HG02759 (cell line): Measurements from ENCODE around the gene KIF21B.

Experiments used
- ATAC-seq: cut with Tn5 transposase; IDR thresholded peaks from one replicate; pipeline ENCODE4 v1.9.1; 2021; ENCODE audit warnings: mild to moderate bottlenecking, moderate library complexity; ENCODE audit not compliant: unreplicated experiment

The KIF21B gene

DNA sequence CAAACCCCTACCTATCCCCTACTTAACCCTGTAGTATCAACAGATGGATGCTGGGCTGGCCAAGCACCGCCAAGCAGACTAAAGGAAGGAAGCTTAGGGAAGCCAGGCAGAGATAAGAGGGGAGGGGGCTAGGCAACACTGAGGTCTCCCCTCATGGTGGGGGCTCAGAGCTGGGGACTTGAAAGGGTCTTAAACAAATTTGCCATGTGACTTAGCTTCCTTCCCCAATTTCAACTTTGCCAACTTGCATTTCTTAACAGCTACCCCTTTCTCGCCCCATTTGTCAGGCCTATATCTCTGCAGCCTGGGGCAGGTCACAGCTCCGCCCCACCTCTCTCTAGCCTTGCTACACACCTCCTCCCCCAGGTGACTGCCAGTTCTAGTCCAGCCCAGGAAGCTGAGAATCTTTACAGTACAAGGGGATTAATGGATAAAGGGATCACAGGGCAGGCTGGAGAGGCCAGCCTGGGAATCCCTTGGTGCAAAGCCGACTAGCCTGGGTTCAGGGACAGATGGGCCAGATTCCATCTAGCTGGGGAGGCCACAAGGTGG is 3.4 kb downstream of the KIF21B start:
- no peak for ATAC-seq

GRCh38 chr1:201019321-201019977 is 4.1 kb downstream of the KIF21B start:
- peak; percentile 60 for ATAC-seq

GRCh38 chr1:201017828-201018163 is 5.7 kb downstream of the KIF21B start:
- ATAC-seq = no peak

DNA sequence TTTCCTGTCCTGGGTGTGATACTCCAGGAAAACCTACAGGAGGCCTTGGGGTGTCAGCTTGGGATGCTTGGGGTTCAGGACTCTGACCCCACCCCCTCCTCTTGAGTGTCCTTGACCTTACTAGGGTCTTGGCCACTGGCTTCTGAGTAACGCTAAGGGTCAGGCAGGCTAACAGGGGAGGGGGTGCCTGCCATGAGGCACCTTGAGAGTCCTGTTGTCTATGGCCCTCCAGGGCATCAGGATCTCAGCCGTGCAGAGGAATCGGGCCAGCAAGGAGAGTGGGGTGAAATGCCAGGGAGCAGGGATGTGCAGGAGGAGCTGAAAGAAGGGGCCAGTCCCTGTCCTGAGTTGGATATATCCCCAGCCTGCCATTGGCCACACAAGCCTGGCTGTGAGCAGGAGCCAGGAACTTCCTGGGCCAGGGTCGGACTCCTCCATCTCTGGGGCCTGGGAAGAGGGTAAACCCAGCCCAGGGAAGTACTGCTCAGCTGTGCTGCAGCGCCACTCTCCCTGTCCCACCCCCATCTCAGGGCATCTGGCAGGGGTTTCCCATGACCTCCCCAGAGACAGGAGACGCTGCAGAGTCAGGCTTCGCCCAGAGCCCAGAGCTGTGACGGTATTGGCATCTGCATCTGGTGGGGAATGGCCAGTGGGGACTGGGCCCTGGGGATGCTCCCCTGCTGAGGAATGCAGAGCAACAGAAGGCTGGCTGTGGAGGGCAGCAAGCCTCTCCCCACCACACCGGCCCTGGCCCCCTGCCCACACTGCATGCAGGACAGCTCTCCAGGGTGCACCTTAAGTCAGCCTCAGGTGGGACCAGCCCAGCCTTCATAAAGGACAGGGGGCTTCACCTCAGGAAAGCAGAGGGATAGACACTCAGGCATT is 6.3 kb downstream of the KIF21B start:
- peak; percentile 39 for ATAC-seq

GRCh38 chr1:201016211-201016651 is 7.3 kb downstream of the KIF21B start:
- no peak for ATAC-seq

DNA sequence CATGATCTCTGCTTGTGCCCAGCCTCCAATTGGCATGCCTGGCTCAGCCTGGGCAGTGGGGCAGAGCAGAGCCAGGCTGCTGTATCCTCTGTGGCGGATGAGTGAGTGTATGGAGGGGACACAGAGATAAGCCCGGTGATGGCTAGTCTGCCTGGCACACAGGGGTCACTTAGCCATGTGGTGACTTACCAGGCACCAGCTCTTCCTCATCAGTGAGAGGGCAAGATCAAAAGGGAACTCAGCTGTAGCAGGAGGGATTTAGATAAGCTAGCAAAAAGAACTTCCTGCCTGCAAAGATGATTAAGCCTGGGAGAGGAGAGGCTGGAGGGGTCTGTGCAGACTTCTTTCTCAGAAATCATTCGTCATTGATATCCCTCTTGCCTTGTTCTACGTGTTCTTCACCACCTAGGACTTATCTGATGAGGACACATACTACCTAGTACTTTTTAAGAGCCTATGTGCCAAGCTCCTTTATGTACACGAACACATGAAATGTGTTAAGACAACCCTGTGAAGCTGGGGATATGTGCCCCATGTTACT is 7.9 kb downstream of the KIF21B start:
- ATAC-seq = no peak

- no peak for ATAC-seq
Observed at GRCh38 chr1:201014816-201015200, 8.7 kb downstream of the KIF21B start.

DNA sequence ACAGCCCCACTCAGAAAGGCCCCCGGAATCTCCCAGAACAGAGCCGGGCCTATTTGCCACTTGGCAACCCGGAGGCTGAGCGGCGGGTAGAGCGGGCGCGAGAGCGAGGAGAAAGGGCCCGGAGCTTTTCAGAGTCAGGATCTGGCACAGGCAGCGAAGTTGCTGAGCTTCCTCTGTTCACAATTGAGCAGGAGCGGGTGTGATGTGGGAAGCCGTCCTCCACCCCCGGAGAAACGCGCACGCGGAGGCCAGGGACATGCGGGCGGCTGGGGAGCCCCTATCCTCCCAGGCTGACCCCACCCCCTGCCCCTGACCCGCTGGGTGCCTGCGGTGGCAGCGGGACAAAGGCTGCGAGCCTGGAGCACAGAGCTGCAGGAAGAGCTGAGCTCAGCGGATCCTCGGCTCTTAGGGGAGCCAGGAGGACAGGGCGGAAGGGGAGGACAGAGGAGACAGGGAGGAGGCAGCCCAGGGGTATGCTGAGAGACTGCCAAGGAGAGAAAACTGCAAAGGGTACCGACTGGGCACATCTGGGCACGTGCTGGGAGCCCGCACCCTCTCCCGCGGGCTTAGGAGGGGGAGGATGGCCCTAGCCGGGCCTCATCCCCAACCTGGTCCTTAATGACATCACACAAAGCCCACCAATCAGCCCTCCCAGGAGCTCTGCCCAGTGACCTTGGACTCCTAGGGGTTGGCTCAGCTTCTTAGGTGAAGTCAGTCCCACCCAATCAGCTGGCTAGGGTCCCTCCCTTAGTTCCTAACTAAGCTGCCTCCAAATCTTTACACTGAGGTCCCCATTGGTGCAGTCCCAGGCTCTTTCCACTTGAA is 9.3 kb downstream of the KIF21B start:
- no peak for ATAC-seq

- ATAC-seq = no peak
Observed at GRCh38 chr1:201013031-201013485, 10.5 kb downstream of the KIF21B start.

- ATAC-seq = no peak
Observed at GRCh38 chr1:201011616-201012015, 11.9 kb downstream of the KIF21B start.

- ATAC-seq = no peak
Observed at GRCh38 chr1:201009962-201010645, 13.4 kb downstream of the KIF21B start.

DNA sequence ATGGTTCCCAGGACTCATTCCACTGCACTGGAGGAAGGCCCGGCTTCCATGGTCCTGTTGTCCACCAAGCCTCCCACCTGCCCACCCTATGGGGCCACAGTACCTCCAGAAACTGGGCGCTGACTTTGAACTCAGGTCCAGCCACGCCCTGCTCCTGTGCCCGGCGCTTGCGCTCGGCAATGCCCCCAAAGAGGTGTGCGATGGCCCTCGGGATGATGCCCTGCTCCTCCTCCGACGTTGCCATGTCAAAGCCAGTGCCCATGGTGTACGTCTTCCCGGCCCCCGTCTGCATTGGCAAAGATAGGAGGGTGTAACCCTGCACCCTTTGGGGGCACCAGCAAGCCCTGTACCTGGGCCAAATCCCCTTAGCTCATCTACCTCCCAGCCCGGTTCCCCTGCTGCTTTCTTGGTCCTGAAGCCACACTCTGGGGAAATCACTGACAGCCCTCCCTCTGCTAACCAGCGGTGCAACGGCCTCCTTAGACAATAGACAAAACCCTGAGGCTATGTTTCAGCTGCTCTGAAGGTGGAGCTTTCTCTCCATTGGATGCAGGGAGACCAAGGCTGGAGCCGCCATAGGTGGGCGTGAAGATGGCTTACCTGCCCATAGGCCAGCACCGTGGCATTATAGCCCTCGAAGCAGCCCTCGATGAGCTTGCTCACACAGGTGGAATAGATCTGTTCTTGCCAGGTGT is 14.7 kb downstream of the KIF21B start:
- no peak for ATAC-seq

DNA sequence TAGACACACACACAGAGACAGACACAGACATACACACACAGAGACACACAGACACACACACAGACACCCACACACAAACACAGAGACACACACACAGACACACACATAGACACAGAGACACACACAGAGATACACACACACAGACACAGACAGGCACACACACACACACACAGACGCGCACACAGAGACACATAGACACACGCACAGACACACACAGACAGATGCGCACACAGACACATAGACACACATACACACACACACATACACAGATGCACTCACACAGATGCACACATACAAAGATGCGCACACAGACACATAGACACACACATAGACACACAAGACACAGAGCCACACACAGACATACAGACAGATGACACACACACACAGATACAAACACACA is 16.0 kb downstream of the KIF21B start:
- no peak for ATAC-seq

GRCh38 chr1:201006450-201006849 is 17.1 kb downstream of the KIF21B start:
- no peak for ATAC-seq

DNA sequence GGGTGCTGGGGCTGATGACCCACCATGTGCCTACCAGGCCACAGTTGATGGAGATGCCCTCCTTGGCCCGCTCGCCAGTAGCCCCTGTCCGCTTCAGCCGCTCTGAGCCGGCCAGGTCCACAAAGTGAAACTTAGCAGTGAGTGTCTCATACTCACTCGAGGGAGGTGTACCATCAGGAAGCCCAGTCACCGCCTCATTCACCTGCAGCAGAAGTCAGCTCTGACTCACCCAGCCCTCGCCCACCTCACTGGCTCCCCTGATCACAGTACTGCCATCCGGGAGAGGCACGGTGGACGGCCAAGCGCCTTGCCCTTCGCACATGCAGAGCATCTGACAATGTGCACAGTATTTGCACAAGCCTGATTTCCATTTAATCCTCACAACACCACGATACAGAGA is 18.8 kb downstream of the KIF21B start:
- ATAC-seq = no peak

- ATAC-seq = no peak
Observed at GRCh38 chr1:201004154-201004553, 19.4 kb downstream of the KIF21B start.

- no peak for ATAC-seq
Observed at GRCh38 chr1:201002510-201002909, 21.0 kb downstream of the KIF21B start.

DNA sequence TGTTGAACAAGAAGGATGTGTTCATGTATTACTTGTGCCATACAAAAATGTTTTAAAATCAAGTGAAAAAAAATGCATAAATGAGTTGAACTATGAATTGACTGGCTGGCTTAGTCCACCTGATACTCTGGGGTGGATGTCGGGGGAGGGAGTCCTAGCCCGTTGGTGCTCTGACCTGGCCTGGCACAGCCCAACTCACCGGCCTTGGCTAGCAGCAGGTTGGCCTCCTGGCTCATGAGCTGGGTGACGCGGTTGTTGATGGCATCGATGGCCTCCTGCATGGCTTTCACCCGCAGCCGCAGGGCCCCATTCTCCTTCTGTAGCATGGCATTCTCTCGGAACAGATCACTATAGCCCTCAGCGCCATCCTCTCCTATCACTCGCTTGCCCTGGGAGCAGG is 21.6 kb downstream of the KIF21B start:
- ATAC-seq = no peak

GRCh38 chr1:201000391-201000790 is 23.1 kb downstream of the KIF21B start:
- no peak for ATAC-seq

GRCh38 chr1:200999667-201000066 is 23.8 kb downstream of the KIF21B start:
- no peak for ATAC-seq
